A549 (cell line): ENCODE data around the gene RGP1.

Source experiments
- BCL3 ChIP-seq: fragments of >200 bp; sonication (Bioruptor Twin); formaldehyde crosslinking; IDR thresholded peaks from 3 replicates; pipeline ENCODE4 v1.6.1; 2016
- CTCF ChIP-seq: fragments of >200 bp; sonication (Bioruptor Twin); formaldehyde crosslinking; IDR thresholded peaks from 3 replicates; pipeline ENCODE4 v1.5.1; 2016
- EP300 ChIP-seq, 2 experiments: fragments of >200 bp; sonication (Bioruptor Twin); formaldehyde crosslinking; IDR thresholded peaks; 2 replicates in 1 of 2; 3 replicates in 1 of 2; pipeline ENCODE4 v1.6.1; 2016 to 2017
- FOSL2 ChIP-seq, 2 experiments: fragments of 450-650 bp in 1 of 2; fragments of >200 bp in 1 of 2; sonication (Bioruptor Twin) in 1 of 2; formaldehyde crosslinking; IDR thresholded peaks; 2 replicates each; pipeline versions ENCODE4 v1.5.0 to v1.6.1; 2016 to 2020; ENCODE audit warnings: mild to moderate bottlenecking in 1 of 2, moderate library complexity in 1 of 2
- RCOR1 ChIP-seq: fragments of 150-350 bp; IDR thresholded peaks from 2 replicates; pipeline ENCODE4 v1.6.1; 2014; ENCODE audit warnings: antibody characterized with exemption, low read length, low read depth
- RNF2 ChIP-seq: fragments of 200-600 bp; sonication (generic); IDR thresholded peaks from 2 replicates; pipeline ENCODE4 v1.6.1; 2016; ENCODE audit warnings: low read depth, mild to moderate bottlenecking, antibody characterized with exemption, moderate library complexity, borderline replicate concordance

DNA sequence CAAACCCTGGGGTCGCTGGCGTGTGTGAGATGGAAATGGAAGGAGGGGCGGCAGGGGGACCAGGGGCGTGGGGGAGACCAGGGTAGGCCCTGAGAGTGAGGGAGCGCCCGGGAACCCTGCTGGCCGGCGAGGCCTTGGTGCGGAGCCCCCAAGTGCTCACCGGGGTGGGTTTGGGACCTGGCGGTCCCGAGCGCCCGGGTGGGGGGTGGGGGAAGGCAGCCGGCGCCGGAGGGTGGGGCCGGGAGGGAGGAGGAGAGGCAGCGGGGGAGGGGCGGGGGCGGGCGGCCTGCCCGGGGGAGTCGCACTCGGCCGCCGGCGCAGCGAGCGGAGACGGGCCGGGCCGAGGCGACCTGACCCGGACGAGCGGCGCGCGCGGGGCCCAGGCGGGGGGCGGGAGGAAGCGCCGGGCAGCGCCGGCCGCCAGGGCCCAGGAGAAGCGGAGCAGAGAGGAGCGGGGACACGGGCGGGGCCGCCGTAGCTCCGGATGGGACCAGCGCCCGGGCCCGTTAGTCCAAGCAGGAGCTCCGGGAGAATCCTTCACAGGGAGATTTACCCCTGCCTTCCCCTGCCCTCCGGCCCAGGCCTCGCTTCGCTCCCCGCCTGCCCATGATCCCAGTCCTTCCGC is 42.3 kb downstream of the RGP1 start, which contains the start of gene NPR2:
- TF ChIP-seq CTCF (no peak), RCOR1 (no peak), FOSL2 (IDR thresholded peaks at IDR 0.05) (no peak), FOSL2 (CRISPR knock-in tag; IDR thresholded peaks at IDR 0.05) (no peak), RNF2 (no peak), EP300 (IDR thresholded peaks at IDR 0.05) (no peak), BCL3 (no peak)
